ENCODE data around the gene GRM6. TPM values are rescaled to one million over a fixed set of nuclear protein-coding genes. Genes with fewer than 3 reads are reported as not detected.

The GRM6 gene
- total RNA-seq, 1 donor from 2014 or later, result not detected

GRCh38 chr5:178986326-178986960, 8.7 kb downstream of the GRM6 start:
- Mint-ChIP-seq H3K27ac (ENCODE audit: unreplicated experiment) (no peak overlapping the region), H3K9me3 (ENCODE audit: unreplicated experiment) (peaks cover 19% of the 10 kb centered on the region), H3K36me3 (ENCODE audit: unreplicated experiment) (peaks cover 35% of the 10 kb centered on the region), H3K27me3 (ENCODE audit: unreplicated experiment) (peaks cover 8% of the 10 kb centered on the region), H3K4me3 (ENCODE audit: unreplicated experiment) (no peak overlapping the region), H3K4me1 (ENCODE audit: low read depth, unreplicated experiment) (no peaks in the 10 kb centered on the region)
- DNase-seq, result no peak
- TF ChIP-seq CTCF (IDR thresholded peaks at IDR 0.05; ENCODE audit: partially characterized antibody, unreplicated experiment), result no peak

- H3K27ac Mint-ChIP-seq (ENCODE audit: unreplicated experiment), result no peak overlapping the region
- H3K9me3 Mint-ChIP-seq (ENCODE audit: unreplicated experiment), result peaks cover 22% of the 10 kb centered on the region
- no peak overlapping the region for H3K4me3 Mint-ChIP-seq (ENCODE audit: unreplicated experiment)
- peaks cover 44% of the 10 kb centered on the region for H3K36me3 Mint-ChIP-seq (ENCODE audit: unreplicated experiment)
- peaks cover 8% of the 10 kb centered on the region for H3K27me3 Mint-ChIP-seq (ENCODE audit: unreplicated experiment)
- no peak for DNase-seq
- no peak for TF ChIP-seq CTCF (IDR thresholded peaks at IDR 0.05; ENCODE audit: partially characterized antibody, unreplicated experiment)
- H3K4me1 Mint-ChIP-seq (ENCODE audit: low read depth, unreplicated experiment), result no peaks in the 10 kb centered on the region
Observed at GRCh38 chr5:178984145-178985072, 10.7 kb downstream of the GRM6 start.

- TF ChIP-seq CTCF (IDR thresholded peaks at IDR 0.05; ENCODE audit: partially characterized antibody, unreplicated experiment), result no peak
- H3K9me3 Mint-ChIP-seq (ENCODE audit: unreplicated experiment), result peaks cover 29% of the 10 kb centered on the region
- peaks cover 50% of the 10 kb centered on the region for H3K36me3 Mint-ChIP-seq (ENCODE audit: unreplicated experiment)
- no peak for DNase-seq
- no peaks in the 10 kb centered on the region for H3K4me1 Mint-ChIP-seq (ENCODE audit: low read depth, unreplicated experiment)
- peaks cover 8% of the 10 kb centered on the region for H3K27me3 Mint-ChIP-seq (ENCODE audit: unreplicated experiment)
- H3K27ac Mint-ChIP-seq (ENCODE audit: unreplicated experiment), result no peak overlapping the region
- H3K4me3 Mint-ChIP-seq (ENCODE audit: unreplicated experiment), result no peak overlapping the region
Observed at GRCh38 chr5:178983728-178984127, 11.4 kb downstream of the GRM6 start.

- Mint-ChIP-seq H3K27me3 (ENCODE audit: unreplicated experiment) (peaks cover 3% of the 10 kb centered on the region), H3K4me1 (ENCODE audit: low read depth, unreplicated experiment) (no peaks in the 10 kb centered on the region), H3K27ac (ENCODE audit: unreplicated experiment) (no peak overlapping the region), H3K9me3 (ENCODE audit: unreplicated experiment) (peaks cover 30% of the 10 kb centered on the region), H3K36me3 (ENCODE audit: unreplicated experiment) (peaks cover 54% of the 10 kb centered on the region), H3K4me3 (ENCODE audit: unreplicated experiment) (no peak overlapping the region)
- TF ChIP-seq CTCF (IDR thresholded peaks at IDR 0.05; ENCODE audit: partially characterized antibody, unreplicated experiment), result no peak
- no peak for DNase-seq
Observed at GRCh38 chr5:178982941-178983340, 12.2 kb downstream of the GRM6 start.

- Mint-ChIP-seq H3K4me1 (ENCODE audit: low read depth, unreplicated experiment) (no peaks in the 10 kb centered on the region), H3K9me3 (ENCODE audit: unreplicated experiment) (peaks cover 33% of the 10 kb centered on the region), H3K36me3 (ENCODE audit: unreplicated experiment) (peaks cover 59% of the 10 kb centered on the region), H3K27me3 (ENCODE audit: unreplicated experiment) (peaks cover 3% of the 10 kb centered on the region), H3K27ac (ENCODE audit: unreplicated experiment) (no peak overlapping the region), H3K4me3 (ENCODE audit: unreplicated experiment) (no peak overlapping the region)
- no peak for TF ChIP-seq CTCF (IDR thresholded peaks at IDR 0.05; ENCODE audit: partially characterized antibody, unreplicated experiment)
- DNase-seq, result no peak
Observed at GRCh38 chr5:178981381-178981780, 13.7 kb downstream of the GRM6 start.
